SK-N-SH (cell line): Measurements from ENCODE around the gene CAPN9. TPM values are rescaled to one million over a fixed set of nuclear protein-coding genes. Genes with fewer than 3 reads are reported as not detected.

Experiments used
- CTCF ChIA-PET: fragments of 300-600, 350-600 bp; formaldehyde crosslinking; extraction: SDS; loops from one replicate; lab custom pipeline; 2021; lab: Yijun Ruan, JAX
- POLR2A ChIA-PET: fragments of 350-600 bp; sonication (Branson Sonifier 250); formaldehyde crosslinking; extraction: SDS; loops from one replicate; lab custom pipeline; 2020; ENCODE audit warnings: antibody characterized with exemption, inconsistent platforms; lab: Yijun Ruan, JAX
- DNase-seq: peaks from one replicate; pipeline ENCODE4 v3.0.0; 2012
- H2AFZ ChIP-seq: fragments of 200-600 bp; sonication (generic); 2 replicates; pipeline ENCODE4 v1.8.1; 2016; ENCODE audit warnings: antibody characterized with exemption, mild to moderate bottlenecking, low read depth
- H3F3A ChIP-seq: fragments of 200-600 bp; sonication (generic); replicated peaks from 2 replicates; pipeline ENCODE3; 2016; ENCODE audit warnings: antibody characterized with exemption, mild to moderate bottlenecking; ENCODE audit not compliant: insufficient read depth
- H3K27ac ChIP-seq, 2 experiments: fragments of 200-500 bp in 1 of 2; fragments of 200-600 bp in 1 of 2; sonication (Bioruptor generic) in 1 of 2; sonication (generic), shearing (Covaris generic) in 1 of 2; 2 replicates each; pipeline versions ENCODE4 v1.5.1 to v1.6.1; 2014 to 2016; ENCODE audit warnings: low read depth in 2 of 2, inconsistent platforms in 1 of 2, low read length in 1 of 2, mild to moderate bottlenecking in 1 of 2, mixed read lengths in 1 of 2
- H3K27me3 ChIP-seq: fragments of 200-600 bp; sonication (generic), shearing (Covaris generic); 2 replicates; pipeline ENCODE4 v1.6.1; 2016; ENCODE audit warnings: mixed run types; ENCODE audit not compliant: insufficient read depth
- H3K36me3 ChIP-seq, 2 experiments: fragments of 200-500 bp in 1 of 2; fragments of 200-600 bp in 1 of 2; sonication (Bioruptor generic) in 1 of 2; sonication (generic) in 1 of 2; replicated peaks in 1 of 2; 2 replicates each; pipeline versions ENCODE3 to v1.5.1; 2014 to 2016; ENCODE audit warnings: low read length in 1 of 2, mild to moderate bottlenecking in 1 of 2; ENCODE audit not compliant: insufficient read depth in 2 of 2, control insufficient read depth in 1 of 2
- H3K4me1 ChIP-seq, 2 experiments: fragments of 200-500 bp in 1 of 2; fragments of 200-600 bp in 1 of 2; sonication (Bioruptor generic) in 1 of 2; sonication (generic), shearing (Covaris generic) in 1 of 2; 2 replicates each; pipeline versions ENCODE4 v1.5.1 to v1.6.1; 2014 to 2016; ENCODE audit warnings: low read depth in 1 of 2, low read length in 1 of 2, mixed run types in 1 of 2; ENCODE audit not compliant: insufficient read depth in 2 of 2, control insufficient read depth in 1 of 2
- H3K4me2 ChIP-seq: fragments of 200-600 bp; sonication (generic), shearing (Covaris generic); 2 replicates; pipeline ENCODE4 v1.6.1; 2017; ENCODE audit warnings: mixed run types
- H3K4me3 ChIP-seq, 2 experiments: fragments of 200-500 bp in 1 of 2; fragments of 200-600 bp in 1 of 2; sonication (Bioruptor generic) in 1 of 2; sonication (generic), shearing (Covaris generic) in 1 of 2; 2 replicates each; pipeline versions ENCODE4 v1.5.1 to v1.8.1; 2014 to 2016; ENCODE audit warnings: low read depth in 2 of 2, inconsistent platforms in 1 of 2, low read length in 1 of 2, mild to moderate bottlenecking in 1 of 2, mixed read lengths in 1 of 2, moderate library complexity in 1 of 2
- H3K79me2 ChIP-seq: fragments of 200-600 bp; sonication (generic); 2 replicates; pipeline ENCODE4 v1.8.1; 2017; ENCODE audit warnings: mild to moderate bottlenecking; ENCODE audit not compliant: insufficient read depth
- H3K9ac ChIP-seq: fragments of 200-600 bp; sonication (generic); 2 replicates; pipeline ENCODE4 v1.6.1; 2017; ENCODE audit warnings: mixed run types
- H3K9me2 ChIP-seq: fragments of 200-600 bp; sonication (generic); 2 replicates; pipeline ENCODE4 v1.6.1; 2017; ENCODE audit warnings: mixed run types
- H3K9me3 ChIP-seq: fragments of 200-600 bp; sonication (generic); 2 replicates; pipeline ENCODE4 v1.6.1; 2017; ENCODE audit warnings: mixed run types, mild to moderate bottlenecking, moderate library complexity
- H4K20me1 ChIP-seq: fragments of 200-600 bp; sonication (generic); 2 replicates; pipeline ENCODE4 v1.6.1; 2017; ENCODE audit warnings: mild to moderate bottlenecking, mixed run types; ENCODE audit not compliant: insufficient read depth
- EP300 ChIP-seq, 2 experiments: IDR thresholded peaks; 2 replicates each; pipeline versions ENCODE4 v1.4.0 to v1.6.1; 2012; ENCODE audit warnings: borderline replicate concordance in 1 of 2, low read depth in 1 of 2, low read length in 1 of 2
- EZH2phosphoT487 ChIP-seq: fragments of 200-600 bp; sonication (generic); IDR thresholded peaks from 2 replicates; pipeline ENCODE4 v1.6.1; 2017; ENCODE audit warnings: low read depth, mixed run types, mild to moderate bottlenecking, antibody characterized with exemption, moderate library complexity, borderline replicate concordance
- FOSL2 ChIP-seq: IDR thresholded peaks from 2 replicates; pipeline ENCODE4 v1.4.0; 2012; ENCODE audit warnings: low read depth, mild to moderate bottlenecking, moderate library complexity, borderline replicate concordance
- FOXJ3 ChIP-seq: sonication (generic); formaldehyde crosslinking; IDR thresholded peaks from 2 replicates; pipeline ENCODE4 v1.5.1; 2020; ENCODE audit warnings: mild to moderate bottlenecking, missing genetic modification reagents
- JUND ChIP-seq: IDR thresholded peaks from 2 replicates; pipeline ENCODE4 v1.4.0; 2012
- MEF2A ChIP-seq: IDR thresholded peaks from 2 replicates; pipeline ENCODE4 v1.4.0; 2012; ENCODE audit warnings: low read depth, borderline replicate concordance
- NFIC ChIP-seq: IDR thresholded peaks from 2 replicates; pipeline ENCODE4 v1.4.0; 2012; ENCODE audit warnings: borderline replicate concordance
- POLR2AphosphoS5 ChIP-seq: IDR thresholded peaks from 2 replicates; pipeline ENCODE4 v1.6.1; 2012; ENCODE audit warnings: low read depth, low read length
- RFX5 ChIP-seq: IDR thresholded peaks from 2 replicates; pipeline ENCODE4 v1.6.1; 2012; ENCODE audit warnings: mild to moderate bottlenecking, improper control_type of control experiment, low read length
- TCF12 ChIP-seq: IDR thresholded peaks from 2 replicates; pipeline ENCODE4 v1.4.0; 2012
- TEAD4 ChIP-seq: IDR thresholded peaks from 2 replicates; pipeline ENCODE4 v1.4.0; 2012; ENCODE audit warnings: mild to moderate bottlenecking, borderline replicate concordance; ENCODE audit not compliant: insufficient read depth
- WGBS: methylation state at CpG from one replicate; pipeline ENCODE4 v1.1.6; 2017; ENCODE audit warnings: low lambda C conversion rate; 5-methylcytosine and 5-hydroxymethylcytosine counted together
- polyA plus RNA-seq, 3 experiments: library from polyadenylated mRNA; depleted of rRNA; stranded (reverse); fragments of >200 nt; gene quantifications; 2 replicates each; pipeline ENCODE4 v1.2.3, GENCODE V29; 2012
- TF ChIP-seq, protein P1 (sequence below): IDR thresholded peaks from 2 replicates; pipeline ENCODE4; 2012

The CAPN9 gene
- polyA plus RNA-seq, 1 of the 3 experiments (the other 2 are of a cell fraction): not detected

DNA sequence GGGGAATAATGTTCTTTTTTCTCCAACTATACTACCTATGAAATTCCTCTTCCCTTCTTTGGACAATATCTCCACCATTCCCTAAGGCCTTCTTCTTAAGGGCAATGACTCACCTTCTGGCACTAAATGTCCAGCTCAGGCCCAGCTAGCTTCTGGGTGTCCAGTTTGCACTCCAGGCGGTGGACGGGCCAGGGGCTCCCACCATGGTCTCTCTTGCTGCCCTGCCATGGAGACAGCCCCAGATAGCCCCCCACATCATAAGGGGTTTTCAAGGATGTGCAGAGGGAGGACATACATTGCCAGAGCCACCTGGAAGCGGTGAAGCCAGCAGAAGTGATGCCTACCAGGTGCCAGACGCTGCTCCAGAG lies 77.3 kb downstream of the CAPN9 start:
- H3K4me2 ChIP-seq: peak overlapping the region; percentile 68; the same call in 1 of the 2 replicates
- POLR2A ChIA-PET: interaction anchor here (0.7 kb wide), 1 partner anchor 11 kb away, joined by 3 read pairs; no protein-coding TSS in a partner anchor
- TF ChIP-seq FOXJ3 (CRISPR knock-in tag) (no peak), FOSL2 (peak; percentile 21; the same call in 1 of the 2 replicates)
- TF ChIP-seq, all 33 proteins: peak for 1
- CTCF ChIA-PET: interaction anchor here (1.0 to 1.5 kb wide), 2 partner anchors 9 to 29 kb away, joined by 3 read pairs; no protein-coding TSS in a partner anchor
- 78% methylated on average over 4 of the region's 4 CpGs for WGBS
- H3K4me1 ChIP-seq: peaks cover 11 to 42% of the 10 kb centered on the region in 2 experiments; a peak in 3 of 4 replicates
- H3K27ac ChIP-seq: peak overlapping the region; percentile 64 to 80
- H3K9me2 ChIP-seq: no peaks in the 10 kb centered on the region
- no peak overlapping the region for H2AFZ ChIP-seq
- H4K20me1 ChIP-seq: no peaks in the 10 kb centered on the region
- H3K36me3 ChIP-seq: no peaks in the 10 kb centered on the region
- H3K27me3 ChIP-seq: no peaks in the 10 kb centered on the region
- no peaks in the 10 kb centered on the region for H3K79me2 ChIP-seq
- no peak overlapping the region for H3K4me3 ChIP-seq
- DNase-seq: no peak
- no peaks in the 10 kb centered on the region for H3K9me3 ChIP-seq
- peaks cover 15% of the 10 kb centered on the region for H3F3A ChIP-seq
- H3K9ac ChIP-seq: no peak overlapping the region

DNA sequence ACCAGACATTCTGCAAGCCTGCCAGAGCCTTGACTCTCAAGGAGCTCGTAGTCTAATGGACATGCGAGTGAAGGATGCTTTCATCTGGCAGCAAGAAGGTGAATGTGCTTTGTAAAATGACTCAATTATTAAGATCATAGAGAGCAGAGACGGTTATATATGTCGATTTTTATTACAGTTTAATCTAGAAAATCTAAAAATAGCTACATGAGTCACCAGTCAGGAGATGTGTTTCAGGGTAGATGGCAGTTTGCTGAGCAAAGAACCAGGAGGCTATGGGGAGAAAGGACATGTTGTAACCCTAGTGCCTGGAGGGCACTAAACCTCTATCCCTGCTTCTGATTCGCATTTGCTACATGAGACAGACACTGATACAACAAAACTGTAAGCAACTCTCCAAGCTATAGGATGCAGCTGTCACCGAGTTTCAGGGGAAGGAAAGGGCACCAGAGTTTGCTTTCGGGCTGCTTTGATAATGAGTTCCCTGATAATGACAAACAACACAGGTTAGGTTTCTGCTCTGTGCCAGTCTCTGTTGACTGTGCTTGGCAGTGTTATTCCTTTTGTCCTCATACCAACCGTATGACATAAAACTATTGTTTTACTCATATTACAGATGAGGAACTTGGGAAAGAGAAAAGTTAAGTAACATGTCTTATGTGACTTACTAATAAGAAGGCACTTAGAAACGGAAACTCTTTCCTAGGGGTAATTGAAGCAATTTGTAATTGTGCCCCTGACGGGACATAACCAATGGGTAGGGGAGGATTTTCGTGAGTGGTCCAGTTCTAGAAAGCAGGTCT lies 77.9 kb downstream of the CAPN9 start:
- CTCF ChIA-PET: interaction anchor here (1.0 to 1.5 kb wide), 2 partner anchors 9 to 29 kb away, joined by 3 read pairs; no protein-coding TSS in a partner anchor
- Histone ChIP-seq H3K9ac (peak overlapping the region; percentile 4; the same call in 1 of the 2 replicates), H3K27ac (peak overlapping the region; percentile 64 to 80)

More for the DNA sequence above, 77.9 kb downstream of the CAPN9 start:
- H3K9me2 ChIP-seq: no peaks in the 10 kb centered on the region
- no peaks in the 10 kb centered on the region for H3K27me3 ChIP-seq
- no peaks in the 10 kb centered on the region for H3K9me3 ChIP-seq
- H3K4me1 ChIP-seq: peaks cover 11 to 42% of the 10 kb centered on the region in 2 experiments; a peak in 3 of 4 replicates
- 21% methylated on average over 11 of the region's 11 CpGs for WGBS
- peak; percentile 43 for DNase-seq
- POLR2A ChIA-PET: interaction anchor here (0.7 kb wide), 1 partner anchor 12 kb away, joined by 3 read pairs; no protein-coding TSS in a partner anchor
- H3K4me2 ChIP-seq: peak overlapping the region; percentile 68; the same call in 1 of the 2 replicates
- no peak overlapping the region; the same call in 1 of the 2 replicates for H2AFZ ChIP-seq
- peaks cover 15% of the 10 kb centered on the region for H3F3A ChIP-seq
- TF ChIP-seq EP300 (IDR thresholded peaks at IDR 0.05; ENCODE audit: borderline replicate concordance in 1 of 2, low read depth in 1 of 2, low read length in 1 of 2): peak; percentile 27 to 45; a peak in 2 of 4 replicates
- TF ChIP-seq TEAD4: peak; percentile 36; the same call in 1 of the 2 replicates
- TF ChIP-seq TCF12: peak; percentile 82
- TF ChIP-seq POLR2AphosphoS5: peak; percentile 45; the same call in 1 of the 2 replicates
- peak; percentile 56; the same call in 1 of the 2 replicates for TF ChIP-seq FOSL2
- TF ChIP-seq JUND: peak; percentile 72
- no peak for TF ChIP-seq RFX5
- no peak for TF ChIP-seq EZH2phosphoT487
- TF ChIP-seq, protein P1, sequence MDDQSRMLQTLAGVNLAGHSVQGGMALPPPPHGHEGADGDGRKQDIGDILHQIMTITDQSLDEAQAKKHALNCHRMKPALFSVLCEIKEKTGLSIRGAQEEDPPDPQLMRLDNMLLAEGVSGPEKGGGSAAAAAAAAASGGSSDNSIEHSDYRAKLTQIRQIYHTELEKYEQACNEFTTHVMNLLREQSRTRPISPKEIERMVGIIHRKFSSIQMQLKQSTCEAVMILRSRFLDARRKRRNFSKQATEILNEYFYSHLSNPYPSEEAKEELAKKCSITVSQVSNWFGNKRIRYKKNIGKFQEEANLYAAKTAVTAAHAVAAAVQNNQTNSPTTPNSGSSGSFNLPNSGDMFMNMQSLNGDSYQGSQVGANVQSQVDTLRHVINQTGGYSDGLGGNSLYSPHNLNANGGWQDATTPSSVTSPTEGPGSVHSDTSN: peak; percentile 83
- peak; percentile 33; the same call in 1 of the 2 replicates for TF ChIP-seq NFIC
- TF ChIP-seq MEF2A: peak; percentile 95
- H3K79me2 ChIP-seq: no peaks in the 10 kb centered on the region
- 0 out of 4 replicates have a peak overlapping the region, but pooled peaks of 1 of the 2 experiments have one; percentile 1 for H3K4me3 ChIP-seq
- H3K36me3 ChIP-seq: no peaks in the 10 kb centered on the region
- no peaks in the 10 kb centered on the region for H4K20me1 ChIP-seq
